Neural crest cell (in vitro differentiated cells): Measurements from ENCODE around the gene COX4I1. TPM values are rescaled to one million over a fixed set of nuclear protein-coding genes. Genes with fewer than 3 reads are reported as not detected.

ENCODE experiments used
- DNase-seq: peaks from one replicate; pipeline ENCODE4 v3.0.0; 2021; ENCODE audit warnings: low read depth, mixed read lengths, low spot score
- H3K27ac Mint-ChIP-seq: one replicate; pipeline ENCODE4 v1.8.0; 2021; ENCODE audit warnings: mild to moderate bottlenecking, mixed read lengths; ENCODE audit not compliant: unreplicated experiment
- H3K27me3 Mint-ChIP-seq: 2 replicates; pipeline ENCODE4 v1.8.0; 2021; ENCODE audit warnings: low read depth, mild to moderate bottlenecking, mixed read lengths
- H3K36me3 Mint-ChIP-seq: 2 replicates; pipeline ENCODE4 v1.8.0; 2021; ENCODE audit warnings: low read depth, mild to moderate bottlenecking, mixed read lengths
- H3K4me1 Mint-ChIP-seq: 2 replicates; pipeline ENCODE4 v1.8.0; 2021; ENCODE audit warnings: mixed read lengths
- H3K4me3 Mint-ChIP-seq: one replicate; pipeline ENCODE4 v1.8.0; 2021; ENCODE audit warnings: mild to moderate bottlenecking, mixed read lengths
- H3K9me3 Mint-ChIP-seq: 2 replicates; pipeline ENCODE4 v1.8.0; 2021; ENCODE audit warnings: mixed read lengths
- CTCF ChIP-seq: fragments of 200-600 bp; sonication (generic); conservative IDR thresholded peaks from 2 replicates; pipeline ENCODE4 v1.5.0; 2021; ENCODE audit warnings: antibody characterized with exemption, mild to moderate bottlenecking
- total RNA-seq: library from RNA; stranded (reverse); gene quantifications from 2 replicates; pipeline ENCODE4 v1.2.1, GENCODE V29; 2021

The COX4I1 gene
- total RNA-seq, 1 donor from 2014 or later: 434 TPM

- Mint-ChIP-seq H3K4me1 (no peaks in the 10 kb centered on the region), H3K27ac (no peak overlapping the region), H3K36me3 (no peaks in the 10 kb centered on the region), H3K9me3 (no peaks in the 10 kb centered on the region), H3K4me3 (no peak overlapping the region), H3K27me3 (peaks cover 52% of the 10 kb centered on the region)
- DNase-seq: peak; percentile 82
- TF ChIP-seq CTCF: peak; percentile 99
These were observed 22.1 kb downstream of the COX4I1 start for GRCh38 chr16:85821390-85822135.

GRCh38 chr16:85822145-85822544, 22.6 kb downstream of the COX4I1 start:
- no peak for TF ChIP-seq CTCF
- H3K27me3 Mint-ChIP-seq: peaks cover 58% of the 10 kb centered on the region

GRCh38 chr16:85823328-85823920, 23.9 kb downstream of the COX4I1 start:
- no peak for DNase-seq

More at GRCh38 chr16:85822145-85822544, 22.6 kb downstream of the COX4I1 start:
- Mint-ChIP-seq H3K9me3 (no peaks in the 10 kb centered on the region), H3K4me3 (no peak overlapping the region), H3K27ac (no peak overlapping the region), H3K36me3 (no peaks in the 10 kb centered on the region), H3K4me1 (no peaks in the 10 kb centered on the region)
- DNase-seq: no peak

GRCh38 chr16:85824161-85825135, 25.0 kb downstream of the COX4I1 start:
- Mint-ChIP-seq H3K27ac (no peak overlapping the region), H3K4me1 (no peaks in the 10 kb centered on the region)
- DNase-seq: no peak

More at GRCh38 chr16:85823328-85823920, 23.9 kb downstream of the COX4I1 start:
- Mint-ChIP-seq H3K4me3 (no peak overlapping the region), H3K4me1 (no peaks in the 10 kb centered on the region), H3K27ac (no peak overlapping the region), H3K9me3 (no peaks in the 10 kb centered on the region), H3K36me3 (no peaks in the 10 kb centered on the region), H3K27me3 (peaks cover 53% of the 10 kb centered on the region)
- TF ChIP-seq CTCF: no peak

More at GRCh38 chr16:85824161-85825135, 25.0 kb downstream of the COX4I1 start:
- H3K4me3 Mint-ChIP-seq: no peak overlapping the region
- TF ChIP-seq CTCF: no peak
- H3K27me3 Mint-ChIP-seq: peaks cover 47% of the 10 kb centered on the region
- no peaks in the 10 kb centered on the region for H3K9me3 Mint-ChIP-seq
- no peaks in the 10 kb centered on the region for H3K36me3 Mint-ChIP-seq
